Activated CD4-positive, alpha-beta T cell treated with anti-CD3 and anti-CD28 coated beads, Interleukin-2, amount 10 ng/mL, durations not matched to agents 24 days and 14 days (primary cell): Measurements from ENCODE around the gene MACROH2A1. TPM values are rescaled to one million over a fixed set of nuclear protein-coding genes. Genes with fewer than 3 reads are reported as not detected.

Experiments used
- DNase-seq: peaks from one replicate; pipeline ENCODE4 v3.0.0; 2022
- H3K27ac Mint-ChIP-seq: one replicate; pipeline ENCODE4 v1.8.0; 2022; ENCODE audit warnings: mild to moderate bottlenecking, mixed read lengths
- H3K27me3 Mint-ChIP-seq: one replicate; pipeline ENCODE4 v1.8.0; 2022; ENCODE audit warnings: mixed read lengths
- H3K36me3 Mint-ChIP-seq: one replicate; pipeline ENCODE4 v1.8.0; 2022; ENCODE audit warnings: low read depth, mild to moderate bottlenecking, mixed read lengths
- H3K4me1 Mint-ChIP-seq: one replicate; pipeline ENCODE4 v1.8.0; 2021; ENCODE audit warnings: mixed read lengths
- H3K4me3 Mint-ChIP-seq: one replicate; pipeline ENCODE4 v1.8.0; 2022; ENCODE audit warnings: mild to moderate bottlenecking, moderate library complexity, mixed read lengths
- H3K9me3 Mint-ChIP-seq: one replicate; pipeline ENCODE4 v1.8.0; 2021; ENCODE audit warnings: mixed read lengths
- intact Hi-C: fragments of 100-400 bp; cut with micrococcal nuclease; formaldehyde crosslinking; loops from one replicate; pipeline ENCODE4 v1.15.1; 2023
- total RNA-seq: library from RNA; stranded (reverse); gene quantifications from 2 replicates; pipeline ENCODE4 v1.2.3, GENCODE V29; 2022

MACROH2A1 gene
- total RNA-seq, 1 donor from 2014 or later = 282 TPM

DNA sequence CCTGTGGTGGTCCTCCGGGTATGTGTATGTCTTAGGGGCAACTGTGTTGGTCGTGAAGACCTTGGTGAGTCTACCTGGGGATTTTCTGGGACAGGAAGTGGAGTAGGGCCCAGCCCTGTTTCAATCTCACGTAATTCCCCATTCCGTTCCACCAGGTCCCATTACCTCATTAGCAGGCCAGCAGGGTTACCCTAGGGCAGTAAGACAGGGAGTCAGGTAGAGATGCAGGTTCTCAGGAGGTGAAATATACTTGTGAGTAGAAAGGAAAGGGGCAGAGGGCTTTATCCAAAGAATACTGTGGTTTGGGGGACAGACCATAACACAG lies 56.5 kb downstream of the MACROH2A1 start:
- intact Hi-C loops = no loop called here
- H3K9me3 Mint-ChIP-seq = no peaks in the 10 kb centered on the region
- H3K4me1 Mint-ChIP-seq = peaks cover 2% of the 10 kb centered on the region
- H3K27me3 Mint-ChIP-seq = no peaks in the 10 kb centered on the region
- no peak overlapping the region for H3K4me3 Mint-ChIP-seq
- no peak overlapping the region for H3K27ac Mint-ChIP-seq
- DNase-seq = no peak
- H3K36me3 Mint-ChIP-seq = peaks cover 57% of the 10 kb centered on the region

DNA sequence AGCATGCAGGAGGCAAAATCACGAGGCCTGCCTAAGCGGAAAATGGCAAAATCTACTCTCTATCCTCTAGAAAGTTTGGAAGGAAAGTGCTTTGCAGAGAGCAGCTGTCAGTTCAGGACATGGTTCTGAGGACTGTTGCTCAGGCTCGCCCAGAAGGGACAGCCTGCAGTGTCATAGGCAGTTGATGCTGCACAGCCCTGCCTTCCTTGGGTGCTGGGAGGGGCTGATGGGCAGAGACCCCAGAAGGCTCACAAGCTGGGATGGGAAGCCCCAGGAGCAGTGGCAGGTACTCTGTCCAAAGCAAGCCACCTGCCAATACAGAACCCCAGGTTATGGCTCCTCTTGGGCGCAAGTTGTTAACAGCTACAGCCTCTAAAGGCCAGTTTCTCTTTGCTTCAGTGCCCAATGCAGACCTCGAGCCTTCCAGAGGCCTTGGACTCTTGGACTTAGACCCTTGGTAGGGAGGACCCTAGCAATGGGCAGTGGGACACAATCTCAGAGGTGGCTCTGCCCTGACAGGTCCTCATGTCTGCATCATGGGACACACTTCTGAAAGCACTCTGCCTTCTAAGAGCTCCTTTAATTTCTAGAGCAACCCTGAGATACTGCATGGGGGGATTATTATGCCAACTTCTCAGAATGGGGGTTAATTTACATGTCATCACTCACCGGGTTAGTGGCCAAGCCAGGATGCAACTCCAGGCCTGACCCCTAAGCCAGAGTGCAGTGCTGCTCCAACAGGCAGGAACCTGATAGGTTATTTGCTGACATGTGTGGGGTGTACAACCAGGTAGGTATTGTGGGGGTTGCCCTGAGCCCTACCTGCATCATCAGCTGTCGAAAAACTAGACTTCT lies 57.1 kb downstream of the MACROH2A1 start:
- H3K27ac Mint-ChIP-seq = no peak overlapping the region

DNA sequence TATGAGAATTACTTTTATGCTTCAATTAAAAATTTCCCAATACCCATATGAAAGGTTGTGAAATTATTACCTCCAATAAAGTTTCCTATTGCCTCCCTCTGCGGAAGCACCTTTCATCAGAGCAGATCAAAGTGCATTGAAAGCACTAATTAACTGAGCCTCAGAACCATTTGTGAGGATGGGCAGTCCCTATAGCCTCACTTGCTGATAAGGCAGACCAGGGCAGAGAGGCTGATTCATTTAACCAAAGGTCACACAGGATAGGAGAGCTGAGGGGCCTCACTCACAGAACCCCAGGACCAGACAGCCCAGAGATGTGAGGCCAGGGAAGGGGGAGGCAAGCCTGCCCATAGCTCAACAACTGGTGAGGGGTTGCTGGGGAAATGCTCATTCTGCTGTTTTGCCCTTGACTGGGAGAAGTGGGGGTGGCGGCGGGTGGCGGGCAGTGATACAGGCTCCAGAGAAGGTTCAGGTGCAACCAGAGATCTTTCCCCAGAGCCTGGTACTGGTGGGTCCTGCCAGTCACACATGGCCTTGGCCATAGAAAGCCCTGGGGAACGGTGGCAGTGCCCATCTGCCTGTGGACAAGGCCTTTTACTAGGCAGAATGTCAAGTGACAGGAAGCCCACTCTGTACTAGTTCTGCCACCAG lies 57.9 kb downstream of the MACROH2A1 start:
- no peak overlapping the region for H3K4me3 Mint-ChIP-seq
- peaks cover 2% of the 10 kb centered on the region for H3K4me1 Mint-ChIP-seq
- intact Hi-C loops = no loop called here
- peaks cover 56% of the 10 kb centered on the region for H3K36me3 Mint-ChIP-seq
- H3K27ac Mint-ChIP-seq = peak overlapping the region; percentile 62
- no peak for DNase-seq
- no peaks in the 10 kb centered on the region for H3K9me3 Mint-ChIP-seq
- H3K27me3 Mint-ChIP-seq = no peaks in the 10 kb centered on the region

More for the DNA sequence above, 57.1 kb downstream of the MACROH2A1 start:
- peaks cover 2% of the 10 kb centered on the region for H3K4me1 Mint-ChIP-seq
- no peak overlapping the region for H3K4me3 Mint-ChIP-seq
- H3K36me3 Mint-ChIP-seq = peaks cover 59% of the 10 kb centered on the region
- intact Hi-C loops = no loop called here
- no peaks in the 10 kb centered on the region for H3K9me3 Mint-ChIP-seq
- DNase-seq = no peak
- no peaks in the 10 kb centered on the region for H3K27me3 Mint-ChIP-seq

DNA sequence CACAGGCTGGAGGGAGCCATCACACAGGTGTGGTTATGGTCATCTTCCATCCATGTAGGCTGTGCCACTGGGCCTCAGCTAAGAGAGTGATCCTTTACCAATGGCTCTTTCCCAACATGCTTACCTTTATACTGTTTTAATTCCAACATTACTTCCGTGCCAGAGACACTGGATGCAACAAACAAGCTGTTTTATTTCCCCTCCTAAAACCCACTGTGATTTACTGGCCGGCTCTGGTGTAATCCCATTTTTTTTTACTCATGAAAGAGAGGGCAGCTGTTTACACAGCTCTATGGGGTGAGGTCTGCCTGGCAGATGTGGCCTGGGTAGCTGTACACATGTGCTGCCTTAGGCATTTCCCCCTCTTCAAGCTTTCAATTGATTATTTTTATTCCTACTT lies 58.5 kb downstream of the MACROH2A1 start:
- DNase-seq = no peak
- Mint-ChIP-seq H3K4me1 (peaks cover 2% of the 10 kb centered on the region), H3K9me3 (no peaks in the 10 kb centered on the region), H3K27me3 (no peaks in the 10 kb centered on the region), H3K27ac (no peak overlapping the region), H3K36me3 (peaks cover 58% of the 10 kb centered on the region), H3K4me3 (no peak overlapping the region)
- intact Hi-C loops = no loop called here

DNA sequence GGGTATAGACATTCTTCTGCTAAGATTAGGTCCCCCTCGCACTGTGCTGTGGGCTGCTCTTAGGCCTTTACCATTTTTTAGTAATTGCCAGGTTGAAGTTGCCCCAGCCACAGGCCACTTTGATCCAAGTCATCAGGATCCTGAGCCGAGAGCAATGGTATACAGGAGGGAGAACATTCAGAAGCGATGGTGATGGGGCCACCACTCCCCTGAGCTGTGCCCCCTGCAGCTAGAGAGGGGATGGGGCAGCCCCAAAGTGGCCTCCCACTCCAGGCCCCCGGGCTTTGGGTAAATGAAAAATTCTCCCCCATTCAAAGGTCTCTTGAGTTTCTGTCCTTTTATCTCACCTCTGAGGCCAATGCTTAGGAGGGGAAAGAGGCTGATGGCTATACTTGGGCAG lies 59.4 kb downstream of the MACROH2A1 start:
- peaks cover 56% of the 10 kb centered on the region for H3K36me3 Mint-ChIP-seq
- intact Hi-C loops = no loop called here
- no peak overlapping the region for H3K4me3 Mint-ChIP-seq
- H3K27ac Mint-ChIP-seq = no peak overlapping the region
- no peaks in the 10 kb centered on the region for H3K9me3 Mint-ChIP-seq
- H3K27me3 Mint-ChIP-seq = no peaks in the 10 kb centered on the region
- DNase-seq = no peak
- H3K4me1 Mint-ChIP-seq = peaks cover 5% of the 10 kb centered on the region

DNA sequence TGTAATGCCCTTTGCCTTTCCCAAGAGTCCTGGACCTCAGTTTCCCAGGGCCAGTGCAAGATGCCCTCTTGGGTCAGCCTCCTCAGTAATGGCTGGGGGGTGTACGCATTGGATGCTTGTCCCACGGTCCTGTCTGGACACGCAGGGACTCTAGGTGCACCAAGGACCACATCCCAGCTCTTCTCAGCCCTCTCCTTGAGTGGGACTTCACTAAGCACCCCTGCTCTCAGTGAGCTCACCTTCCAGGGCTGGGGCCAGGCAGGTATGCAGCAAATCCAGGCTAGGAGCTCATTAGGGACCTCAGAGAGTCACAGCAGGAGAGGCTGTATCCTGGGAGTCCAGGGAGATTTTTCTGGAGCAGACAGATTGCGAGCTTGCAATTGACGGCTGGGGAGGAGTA lies 59.8 kb downstream of the MACROH2A1 start:
- Mint-ChIP-seq H3K27me3 (no peaks in the 10 kb centered on the region), H3K27ac (peak overlapping the region; percentile 36), H3K4me3 (no peak overlapping the region), H3K4me1 (peaks cover 7% of the 10 kb centered on the region), H3K36me3 (peaks cover 56% of the 10 kb centered on the region), H3K9me3 (no peaks in the 10 kb centered on the region)
- no peak for DNase-seq
- intact Hi-C loops = no loop called here

DNA sequence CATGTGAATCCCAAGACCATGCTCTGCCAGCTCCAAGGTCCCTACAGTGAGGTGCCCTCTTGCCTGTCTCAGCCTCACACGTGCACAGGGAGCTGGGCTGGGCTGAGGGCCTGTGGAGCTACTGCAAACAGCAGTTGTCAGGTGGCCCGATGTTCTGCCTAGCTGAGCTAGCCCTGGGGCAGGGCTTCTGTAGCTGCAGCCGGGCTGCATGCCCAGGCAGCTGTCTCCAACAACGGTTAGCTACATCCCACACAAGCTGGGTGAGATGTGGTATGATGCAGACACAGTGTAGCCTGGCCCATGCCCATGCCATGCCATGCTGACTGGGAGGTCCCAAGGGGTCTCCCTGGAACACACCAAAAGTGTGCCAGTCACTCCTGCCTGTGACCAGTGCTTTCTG lies 62.0 kb downstream of the MACROH2A1 start:
- H3K36me3 Mint-ChIP-seq = peaks cover 45% of the 10 kb centered on the region
- no peak overlapping the region for H3K4me3 Mint-ChIP-seq
- peaks cover 6% of the 10 kb centered on the region for H3K4me1 Mint-ChIP-seq
- no peaks in the 10 kb centered on the region for H3K9me3 Mint-ChIP-seq
- intact Hi-C loops = no loop called here
- no peaks in the 10 kb centered on the region for H3K27me3 Mint-ChIP-seq
- H3K27ac Mint-ChIP-seq = peak overlapping the region; percentile 1
- DNase-seq = no peak

DNA sequence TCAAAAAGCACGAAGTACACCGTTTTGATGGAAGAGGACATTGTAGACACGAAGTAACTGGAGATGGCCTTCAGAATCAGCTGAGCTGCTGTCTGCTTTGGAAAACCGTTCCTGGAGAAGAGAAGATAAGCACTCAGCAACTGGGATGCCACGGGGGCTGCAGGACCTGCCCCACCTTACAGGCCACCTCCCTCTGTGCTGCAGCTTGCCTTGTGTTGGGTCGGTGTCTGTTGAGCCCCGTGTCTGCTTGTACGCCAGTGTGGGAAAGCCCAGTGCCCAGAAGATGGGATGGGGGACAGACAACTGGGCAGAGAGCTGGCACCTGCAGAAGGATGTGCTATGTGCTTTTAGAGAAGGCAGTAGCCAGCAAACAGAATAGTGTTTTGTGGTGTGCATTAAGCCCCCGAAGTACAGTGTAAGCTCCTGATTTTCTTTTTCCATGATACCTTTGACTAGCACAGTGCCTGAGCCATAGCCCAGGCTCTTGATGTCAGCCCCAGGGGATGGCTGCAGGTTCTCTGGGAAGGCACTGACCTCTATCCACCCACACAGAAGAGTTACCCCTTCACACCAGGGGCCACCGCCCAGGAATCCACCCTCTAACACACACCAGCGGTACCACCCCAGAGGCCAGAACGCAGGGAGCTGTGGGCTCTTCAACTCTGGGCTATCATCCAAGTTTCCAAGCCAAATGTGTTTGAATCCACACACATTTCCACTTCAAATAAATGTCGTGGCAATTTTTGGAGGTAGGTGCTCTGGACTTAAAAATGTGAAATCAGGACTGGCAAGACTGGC lies 63.8 kb downstream of the MACROH2A1 start:
- H3K4me1 Mint-ChIP-seq = peaks cover 6% of the 10 kb centered on the region
- no peaks in the 10 kb centered on the region for H3K27me3 Mint-ChIP-seq
- no peaks in the 10 kb centered on the region for H3K9me3 Mint-ChIP-seq
- no peak overlapping the region for H3K4me3 Mint-ChIP-seq
- DNase-seq = no peak
- intact Hi-C loops = no loop called here
- H3K36me3 Mint-ChIP-seq = peaks cover 39% of the 10 kb centered on the region
- no peak overlapping the region for H3K27ac Mint-ChIP-seq

DNA sequence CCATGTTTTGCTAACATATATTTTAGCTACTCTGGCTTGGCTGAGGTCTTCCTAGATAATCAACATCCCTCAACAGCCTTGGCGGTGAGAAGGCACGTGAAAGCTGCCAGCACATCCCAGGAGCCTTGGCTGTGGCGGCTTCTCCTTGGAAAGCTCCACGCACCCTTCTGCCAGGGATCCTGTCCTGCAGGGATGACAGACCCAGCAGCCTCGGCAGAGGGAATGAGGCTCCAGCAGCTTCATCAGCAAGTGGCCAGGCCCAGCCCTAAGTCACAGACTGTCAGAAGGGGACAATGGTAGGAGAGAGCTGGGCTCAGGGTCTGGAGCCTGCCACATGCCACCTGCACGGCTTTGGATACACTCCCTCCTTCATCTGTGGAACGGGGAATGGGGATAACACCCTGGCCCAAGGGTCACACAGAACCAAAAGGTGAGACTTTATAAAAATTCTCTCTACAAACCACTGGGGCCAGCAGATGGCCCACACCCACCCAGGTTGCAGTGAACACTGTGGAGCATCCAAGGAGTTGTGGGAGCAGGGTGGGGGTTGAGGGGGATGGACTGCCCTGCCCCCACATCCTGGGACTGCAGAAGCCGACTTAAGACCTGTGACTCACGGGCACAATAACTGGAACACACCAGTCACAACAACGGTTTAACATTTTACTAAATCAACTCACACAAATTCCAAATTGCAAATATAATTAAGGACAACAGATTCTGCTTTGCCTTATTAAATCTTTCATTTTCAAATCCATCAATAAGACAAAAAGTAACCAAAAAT lies 65.1 kb downstream of the MACROH2A1 start:
- no peak for DNase-seq
- Mint-ChIP-seq H3K4me3 (no peak overlapping the region), H3K36me3 (peaks cover 37% of the 10 kb centered on the region), H3K27ac (no peak overlapping the region), H3K27me3 (no peaks in the 10 kb centered on the region), H3K9me3 (no peaks in the 10 kb centered on the region), H3K4me1 (peaks cover 10% of the 10 kb centered on the region)
- intact Hi-C loops = loop anchor here (5.0 kb wide), 1 partner anchor 142 kb away; no protein-coding TSS in a partner anchor

DNA sequence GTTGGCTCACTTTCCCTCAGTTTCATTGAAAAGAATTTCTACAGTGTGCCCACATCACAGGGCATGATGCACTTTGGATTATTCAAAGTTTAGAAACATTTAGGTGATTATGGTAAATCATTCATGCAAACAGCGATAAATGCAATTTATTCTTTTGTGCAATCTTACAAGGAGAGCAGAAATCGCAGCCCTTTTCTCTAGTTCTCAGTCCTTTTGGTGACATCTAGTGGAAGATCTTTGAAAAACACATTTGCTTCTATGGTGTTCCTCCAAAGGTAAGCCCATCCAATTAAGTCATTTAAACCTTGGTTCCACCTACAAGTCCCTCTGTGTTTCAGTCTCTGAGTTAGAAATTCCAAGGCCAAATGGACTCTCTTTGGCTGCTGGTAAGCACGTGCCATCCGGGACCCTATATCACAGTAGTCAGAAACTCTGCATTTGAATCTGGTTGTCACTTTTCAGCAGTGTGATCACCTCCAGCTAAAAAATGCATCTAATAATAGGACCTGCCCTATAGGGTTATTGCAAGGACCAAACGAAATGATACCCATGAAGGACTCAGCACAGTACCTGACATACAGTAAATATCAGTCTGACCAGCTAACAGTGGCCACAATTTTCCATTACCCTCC lies 66.4 kb downstream of the MACROH2A1 start:
- intact Hi-C loops = loop anchor here (5.0 kb wide), 1 partner anchor 140 kb away; no protein-coding TSS in a partner anchor
- H3K4me1 Mint-ChIP-seq = peaks cover 12% of the 10 kb centered on the region
- peaks cover 35% of the 10 kb centered on the region for H3K36me3 Mint-ChIP-seq
- DNase-seq = peak; percentile 70
- no peaks in the 10 kb centered on the region for H3K9me3 Mint-ChIP-seq
- H3K27ac Mint-ChIP-seq = no peak overlapping the region
- no peak overlapping the region for H3K4me3 Mint-ChIP-seq
- no peaks in the 10 kb centered on the region for H3K27me3 Mint-ChIP-seq

DNA sequence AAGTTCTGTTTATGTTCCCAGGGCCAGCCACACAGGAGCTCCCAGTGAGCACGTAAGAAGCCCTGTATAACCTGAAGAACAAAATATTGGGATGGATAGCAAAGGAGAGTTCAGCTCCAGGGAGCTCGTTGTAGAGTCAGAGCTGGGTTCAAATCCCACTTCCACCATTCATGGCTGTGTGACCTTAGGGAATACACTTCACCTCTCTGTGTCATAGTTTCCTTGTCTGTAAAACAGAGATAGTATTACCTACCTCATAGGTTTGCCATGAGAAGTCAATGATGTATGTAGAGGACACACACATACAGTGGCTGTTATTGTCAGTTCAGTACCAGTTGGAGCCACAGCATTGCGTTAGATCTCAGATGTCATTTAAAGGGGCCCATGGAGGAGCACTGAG lies 67.4 kb downstream of the MACROH2A1 start:
- intact Hi-C loops = loop anchor here (5.0 kb wide), 1 partner anchor 139 kb away; no protein-coding TSS in a partner anchor
- Mint-ChIP-seq H3K4me3 (no peak overlapping the region), H3K36me3 (peaks cover 32% of the 10 kb centered on the region), H3K4me1 (peaks cover 12% of the 10 kb centered on the region), H3K9me3 (no peaks in the 10 kb centered on the region), H3K27ac (no peak overlapping the region), H3K27me3 (no peaks in the 10 kb centered on the region)
- DNase-seq = no peak

DNA sequence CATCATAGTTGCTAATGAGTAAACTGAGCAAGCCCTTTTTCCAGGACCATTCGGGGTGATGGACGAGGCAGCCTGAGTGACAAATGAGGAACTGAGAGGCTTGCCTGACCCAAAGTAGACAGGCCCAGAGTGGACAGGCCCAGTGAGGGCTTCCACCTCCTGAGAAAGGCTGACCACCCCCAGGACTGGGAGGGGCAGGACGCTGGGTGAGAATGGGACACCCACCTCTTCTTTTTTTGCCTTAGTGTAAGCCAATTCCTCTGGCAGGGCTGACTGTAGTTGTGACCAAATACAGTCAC lies 68.3 kb downstream of the MACROH2A1 start:
- Mint-ChIP-seq H3K27ac (no peak overlapping the region), H3K4me1 (peaks cover 18% of the 10 kb centered on the region), H3K9me3 (no peaks in the 10 kb centered on the region), H3K27me3 (no peaks in the 10 kb centered on the region), H3K36me3 (peaks cover 28% of the 10 kb centered on the region), H3K4me3 (no peak overlapping the region)
- intact Hi-C loops = loop anchor here (5.0 kb wide), 1 partner anchor 138 kb away; no protein-coding TSS in a partner anchor
- no peak for DNase-seq
